ENCODE data around the gene POLR1A.
A peak's percentile ranks its signal among the peaks of the same experiment; 100 is the strongest.

Gene POLR1A

GRCh38 chr2:86105252-86105968 is at the start of gene POLR1A:
Gene POLR1A, minus strand, starts transcription at chr2:86105886. Its CDS starts 110 bp downstream, at chr2:86105776.
- DNase-seq (ENCODE audit: low read depth, low spot score): peak; percentile 82

GRCh38 chr2:86150502-86150901 is 44.8 kb upstream of the POLR1A start:
- no peak for DNase-seq (ENCODE audit: low read depth, low spot score)

- no peak for DNase-seq (ENCODE audit: low read depth, low spot score)
Measured at GRCh38 chr2:86147793-86148192, 42.1 kb upstream of the POLR1A start.

GRCh38 chr2:86143926-86144685 is 38.4 kb upstream of the POLR1A start:
- DNase-seq (ENCODE audit: low read depth, low spot score): no peak

- no peak for DNase-seq (ENCODE audit: low read depth, low spot score)
Measured at GRCh38 chr2:86143307-86143706, 37.6 kb upstream of the POLR1A start.

GRCh38 chr2:86142436-86143257 is 37.0 kb upstream of the POLR1A start:
- no peak for DNase-seq (ENCODE audit: low read depth, low spot score)

GRCh38 chr2:86140969-86141392 is 35.3 kb upstream of the POLR1A start:
- DNase-seq (ENCODE audit: low read depth, low spot score): no peak

GRCh38 chr2:86139981-86140380 is 34.3 kb upstream of the POLR1A start:
- no peak for DNase-seq (ENCODE audit: low read depth, low spot score)

- DNase-seq (ENCODE audit: low read depth, low spot score): no peak
Measured at GRCh38 chr2:86138736-86139625, 33.3 kb upstream of the POLR1A start.

- no peak for DNase-seq (ENCODE audit: low read depth, low spot score)
Measured at GRCh38 chr2:86136141-86136540, 30.5 kb upstream of the POLR1A start.

GRCh38 chr2:86135653-86136052 is 30.0 kb upstream of the POLR1A start:
- DNase-seq (ENCODE audit: low read depth, low spot score): no peak

- no peak for DNase-seq (ENCODE audit: low read depth, low spot score)
Measured at GRCh38 chr2:86134709-86135108, 29.0 kb upstream of the POLR1A start.

GRCh38 chr2:86124683-86125082 is 19.0 kb upstream of the POLR1A start:
- no peak for DNase-seq (ENCODE audit: low read depth, low spot score)

GRCh38 chr2:86123328-86123925 is 17.7 kb upstream of the POLR1A start:
- DNase-seq (ENCODE audit: low read depth, low spot score): no peak

GRCh38 chr2:86118130-86118529 is 12.4 kb upstream of the POLR1A start:
- no peak for DNase-seq (ENCODE audit: low read depth, low spot score)

GRCh38 chr2:86107031-86107430 is 1.3 kb upstream of the POLR1A start:
- DNase-seq (ENCODE audit: low read depth, low spot score): no peak

- peak; percentile 78 for DNase-seq (ENCODE audit: low read depth, low spot score)
Measured at GRCh38 chr2:86105969-86106945, 571 bp upstream of the POLR1A start, which contains the start of gene PTCD3. Gene PTCD3, plus strand, starts transcription at chr2:86106235. Its CDS starts 13 bp downstream, at chr2:86106248.

- no peak for DNase-seq (ENCODE audit: low read depth, low spot score)
Measured at GRCh38 chr2:86102157-86102556, 3.5 kb downstream of the POLR1A start.

GRCh38 chr2:86097913-86098312 is 7.8 kb downstream of the POLR1A start:
- DNase-seq (ENCODE audit: low read depth, low spot score): no peak
